Thyroid gland (tissue), 4 donors: ENCODE measurements around the gene TTC1. TPM values are rescaled to one million over a fixed set of nuclear protein-coding genes. Genes with fewer than 3 reads are reported as not detected.

Experiments
- DNase-seq, 2 donors: peaks; one replicate each; pipeline ENCODE4 v3.0.0-alpha.2; 2019
- H3K27ac ChIP-seq, 3 donors: fragments of 200-600 bp; sonication (generic); 1 replicate in 2 of 3; 2 replicates in 1 of 3; pipeline ENCODE4 v1.5.1; 2016 to 2019; ENCODE audit warnings: mild to moderate bottlenecking in 1 of 3, moderate library complexity in 1 of 3
- H3K27me3 ChIP-seq: fragments of 200-600 bp; sonication (generic); one replicate; pipeline ENCODE4 v1.5.1; 2019
- H3K36me3 ChIP-seq, 2 donors: fragments of 200-600 bp; sonication (generic); one replicate each; pipeline ENCODE4 v1.5.1; 2016 to 2019
- H3K4me1 ChIP-seq, 2 donors: fragments of 200-600 bp; sonication (generic); one replicate each; pipeline ENCODE4 v1.5.1; 2017 to 2019
- H3K4me3 ChIP-seq, 3 donors: fragments of 200-600 bp; sonication (generic); replicated peaks in 1 of 3; 1 replicate in 2 of 3; 2 replicates in 1 of 3; pipeline ENCODE4 v1.5.1; 2016; ENCODE audit warnings: mild to moderate bottlenecking in 1 of 3
- H3K9me3 ChIP-seq: fragments of 200-600 bp; sonication (generic); one replicate; pipeline ENCODE4 v1.5.1; 2017
- CTCF ChIP-seq, 6 experiments: fragments of 200-600 bp in 3 of 6; fragments of 450-650 bp in 3 of 6; sonication (generic) in 3 of 6; IDR thresholded peaks; one replicate each; pipeline ENCODE4 v1.5.1; 2016 to 2019; ENCODE audit warnings: antibody characterized with exemption in 6 of 6, mild to moderate bottlenecking in 2 of 6, inconsistent platforms in 1 of 6, moderate library complexity in 1 of 6
- POLR2A ChIP-seq, 2 donors: fragments of 450-650 bp; IDR thresholded peaks; one replicate each; pipeline ENCODE4 v1.6.1; 2017; ENCODE audit warnings: antibody characterized with exemption in 2 of 2, mild to moderate bottlenecking in 2 of 2, moderate library complexity in 1 of 2
- WGBS, 2 donors: methylation state at CpG; one replicate each; pipeline ENCODE4 v1.1.5; 2017; 5-methylcytosine and 5-hydroxymethylcytosine counted together
- intact Hi-C: fragments of 100-400 bp; cut with DNase I; formaldehyde crosslinking; loops from one replicate; pipeline ENCODE4 v1.15.1; 2023
- total RNA-seq, 4 donors: library from RNA; depleted of rRNA; stranded (reverse); fragments of >200 nt; gene quantifications; one replicate each; pipeline ENCODE4 v1.2.3, GENCODE V29; 2016

Gene TTC1
- total RNA-seq, 4 donors from 2014 or later = 22.3 to 47.1 (median 36.5) TPM

- intact Hi-C loops = no loop called here
- no peaks in the 10 kb centered on the region for H3K27me3 ChIP-seq
- no peaks in the 10 kb centered on the region for H3K36me3 ChIP-seq
- H3K4me1 ChIP-seq = no peaks in the 10 kb centered on the region
- no peak overlapping the region for H3K4me3 ChIP-seq
- WGBS, 2 donors = 84 to 88% methylated on average over 3 of the region's 3 CpGs
- no peak for DNase-seq
- no peak for TF ChIP-seq CTCF (IDR thresholded peaks at IDR 0.05)
- TF ChIP-seq POLR2A (IDR thresholded peaks at IDR 0.05) = no peak
- H3K27ac ChIP-seq = no peak overlapping the region
- no peaks in the 10 kb centered on the region for H3K9me3 ChIP-seq
These were observed 72.6 kb downstream of the TTC1 start for GRCh38 chr5:160081495-160081894.

DNA sequence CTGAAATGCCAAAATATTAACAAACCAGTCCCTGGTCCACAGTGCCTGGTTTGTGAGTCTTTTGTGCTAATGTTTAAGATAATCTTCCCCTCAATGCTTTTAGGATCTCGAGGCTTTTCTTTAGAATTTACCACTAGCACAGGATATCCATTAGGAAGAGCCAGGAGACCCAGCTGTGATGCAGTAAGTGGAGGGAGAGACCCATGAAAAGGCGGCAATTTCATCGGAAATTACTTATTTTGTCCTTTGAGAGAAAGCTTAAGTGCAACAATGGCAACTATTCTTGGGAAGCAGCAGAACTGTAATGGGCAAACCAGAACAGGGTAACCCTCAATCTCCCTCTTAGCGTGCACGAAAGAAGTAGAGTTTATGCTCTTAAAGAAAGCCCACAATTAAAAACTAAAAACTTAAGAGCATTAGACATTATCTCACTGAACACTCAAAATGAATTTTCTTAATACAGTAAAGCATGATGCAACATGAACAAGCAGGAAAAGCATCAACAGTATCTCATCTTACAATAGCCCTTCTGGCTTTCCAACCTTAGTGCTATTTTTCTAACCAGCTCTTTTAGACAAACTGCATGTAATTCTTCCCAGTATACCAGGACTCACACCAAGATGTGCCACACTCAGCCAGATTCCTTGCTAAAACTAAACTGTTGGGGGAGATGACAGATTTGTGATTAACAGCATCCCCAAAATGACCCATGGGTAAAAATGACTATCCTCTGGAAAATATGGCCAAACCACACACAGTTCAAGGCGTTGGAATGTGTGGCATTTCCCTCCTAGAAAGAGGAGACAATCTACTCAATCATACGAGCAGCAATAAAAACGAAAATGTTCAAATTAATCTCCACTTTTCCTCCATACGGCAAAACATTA, 73.9 kb downstream of the TTC1 start:
- Histone ChIP-seq H3K36me3 (no peaks in the 10 kb centered on the region), H3K4me3 (no peak overlapping the region), H3K27ac (no peak overlapping the region), H3K9me3 (no peaks in the 10 kb centered on the region), H3K27me3 (no peaks in the 10 kb centered on the region), H3K4me1 (no peaks in the 10 kb centered on the region)
- WGBS, 2 donors = 76 to 80% methylated on average over 9 of the region's 9 CpGs
- no peak for TF ChIP-seq CTCF (IDR thresholded peaks at IDR 0.05)
- no peak for TF ChIP-seq POLR2A (IDR thresholded peaks at IDR 0.05)
- intact Hi-C loops = no loop called here
- no peak for DNase-seq

GRCh38 chr5:160083501-160083900, 74.6 kb downstream of the TTC1 start:
- 73 to 87% methylated on average over 3 of the region's 3 CpGs for WGBS, 2 donors
- intact Hi-C loops = no loop called here
- no peak for DNase-seq
- no peak overlapping the region for H3K4me3 ChIP-seq
- TF ChIP-seq CTCF (IDR thresholded peaks at IDR 0.05) (no peak), POLR2A (IDR thresholded peaks at IDR 0.05) (no peak)
- H3K9me3 ChIP-seq = no peaks in the 10 kb centered on the region
- H3K4me1 ChIP-seq = no peaks in the 10 kb centered on the region
- H3K36me3 ChIP-seq = no peaks in the 10 kb centered on the region
- no peaks in the 10 kb centered on the region for H3K27me3 ChIP-seq
- no peak overlapping the region for H3K27ac ChIP-seq

DNA sequence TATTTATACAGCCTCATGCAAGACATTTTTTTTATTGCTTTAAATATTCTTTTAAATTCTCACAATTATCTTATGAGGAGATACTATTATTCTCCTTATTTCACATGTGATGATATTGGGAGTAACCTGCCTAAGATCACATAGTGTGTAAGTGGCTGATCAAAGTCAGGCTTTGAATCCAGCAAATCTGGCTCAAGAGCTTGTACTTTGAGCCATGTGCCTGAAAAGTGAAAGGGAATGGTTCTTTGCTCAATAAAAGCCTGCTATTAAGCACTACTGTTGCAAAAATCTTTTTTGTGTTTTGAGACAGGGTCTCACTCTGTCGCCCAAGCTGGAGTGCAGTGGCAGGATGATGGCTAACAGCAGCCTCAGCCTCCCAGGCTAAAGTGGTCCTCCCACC, 75.2 kb downstream of the TTC1 start:
- no peak for DNase-seq
- intact Hi-C loops = no loop called here
- no peaks in the 10 kb centered on the region for H3K36me3 ChIP-seq
- TF ChIP-seq CTCF (IDR thresholded peaks at IDR 0.05) (no peak), POLR2A (IDR thresholded peaks at IDR 0.05) (no peak)
- H3K9me3 ChIP-seq = no peaks in the 10 kb centered on the region
- 100% methylated on average over 1 of the region's 1 CpG for WGBS, 2 donors
- no peak overlapping the region for H3K27ac ChIP-seq
- no peak overlapping the region for H3K4me3 ChIP-seq
- no peaks in the 10 kb centered on the region for H3K4me1 ChIP-seq
- no peaks in the 10 kb centered on the region for H3K27me3 ChIP-seq

GRCh38 chr5:160087199-160087598, 78.3 kb downstream of the TTC1 start:
- intact Hi-C loops = no loop called here
- H3K9me3 ChIP-seq = no peaks in the 10 kb centered on the region
- DNase-seq = no peak
- H3K27me3 ChIP-seq = no peaks in the 10 kb centered on the region
- peaks cover 0 to 11% of the 10 kb centered on the region in 2 donors for H3K4me1 ChIP-seq
- 65 to 80% methylated on average over 1 of the region's 1 CpG for WGBS, 2 donors
- TF ChIP-seq CTCF (IDR thresholded peaks at IDR 0.05) (no peak), POLR2A (IDR thresholded peaks at IDR 0.05) (no peak)
- no peak overlapping the region for H3K27ac ChIP-seq
- peaks cover 0 to under 1% of the 10 kb centered on the region in 2 donors for H3K36me3 ChIP-seq
- H3K4me3 ChIP-seq = no peak overlapping the region
